K562 (cell line): ENCODE results near the gene MTHFR. TPM values are rescaled to one million over a fixed set of nuclear protein-coding genes. Genes with fewer than 3 reads are reported as not detected.

ENCODE experiments used
- BHLHE40 ChIP-seq: IDR thresholded peaks from 2 replicates; pipeline ENCODE4 v1.6.1; 2011; ENCODE audit warnings: low read length, improper control_type of control experiment
- BMI1 ChIP-seq: fragments of 150-350 bp; IDR thresholded peaks from 2 replicates; pipeline ENCODE4 v1.6.1; 2014; ENCODE audit warnings: low read length
- E2F8 ChIP-seq: fragments of 450-650 bp; IDR thresholded peaks from 2 replicates; pipeline ENCODE4 v1.7.1; 2018; ENCODE audit warnings: mild to moderate bottlenecking, low read depth; ENCODE audit not compliant: partially characterized antibody
- ELF2 ChIP-seq: fragments of 250-450 bp; sonication (Bioruptor Pico); IDR thresholded peaks from 2 replicates; pipeline ENCODE4 v1.5.0; 2021; ENCODE audit warnings: mild to moderate bottlenecking
- FOXA1 ChIP-seq: fragments of 450-650 bp; IDR thresholded peaks from 2 replicates; pipeline ENCODE4 v1.6.1; 2016; ENCODE audit warnings: mild to moderate bottlenecking, borderline replicate concordance
- MYNN ChIP-seq, 2 experiments: sonication (generic); formaldehyde crosslinking in 1 of 2; IDR thresholded peaks; 2 replicates each; pipeline versions ENCODE4 v1.5.0 to v1.6.1; 2016 to 2020; ENCODE audit warnings: antibody characterized with exemption in 1 of 2, missing genetic modification reagents in 1 of 2
- NCOA4 ChIP-seq: fragments of 450-650 bp; IDR thresholded peaks from 2 replicates; pipeline ENCODE4 v1.6.1; 2018; ENCODE audit warnings: mild to moderate bottlenecking; ENCODE audit not compliant: partially characterized antibody
- POLR2G ChIP-seq: fragments of 200-400 bp; formaldehyde crosslinking; IDR thresholded peaks from 2 replicates; pipeline ENCODE4 v1.6.1; 2017; ENCODE audit warnings: low read depth, mild to moderate bottlenecking, antibody characterized with exemption, low read length, moderate library complexity
- SIRT6 ChIP-seq: IDR thresholded peaks from one replicate; pipeline ENCODE4 v1.6.1; 2012; ENCODE audit warnings: low read depth, mild to moderate bottlenecking, control low read depth, inconsistent platforms, low read length, moderate library complexity
- SMARCA4 ChIP-seq: fragments of 450-650 bp; IDR thresholded peaks from 2 replicates; pipeline ENCODE4 v1.6.1; 2016
- SMARCC2 ChIP-seq: fragments of 450-650 bp; IDR thresholded peaks from 2 replicates; pipeline ENCODE4 v1.6.1; 2017; ENCODE audit warnings: antibody characterized with exemption, moderate library complexity, mild to moderate bottlenecking, low read depth
- SP2 ChIP-seq: IDR thresholded peaks from 2 replicates; pipeline ENCODE4 v1.6.1; 2011; ENCODE audit warnings: mild to moderate bottlenecking, low read depth, low read length, moderate library complexity; ENCODE audit not compliant: poor library complexity, severe bottlenecking; ENCODE audit errors: extremely low read depth
- SPI1 ChIP-seq: IDR thresholded peaks from 2 replicates; pipeline ENCODE4 v1.6.1; 2011; ENCODE audit warnings: low read depth, low read length, control low read depth, borderline replicate concordance
- SRF ChIP-seq, 2 experiments: fragments of 250-450, 450-650 bp in 1 of 2; sonication (Bioruptor Pico) in 1 of 2; sonication (generic) in 1 of 2; formaldehyde crosslinking; IDR thresholded peaks; 2 replicates each; pipeline versions ENCODE4 v1.5.0 to v1.5.1; 2020 to 2022; ENCODE audit warnings: mild to moderate bottlenecking in 1 of 2, missing genetic modification reagents in 1 of 2
- TAF9B ChIP-seq: fragments of 450-650 bp; IDR thresholded peaks from 2 replicates; pipeline ENCODE4 v1.6.1; 2018; ENCODE audit warnings: mild to moderate bottlenecking; ENCODE audit not compliant: partially characterized antibody
- TBL1XR1 ChIP-seq, 2 experiments: IDR thresholded peaks; 2 replicates each; pipeline ENCODE4 v1.6.1; 2012; ENCODE audit warnings: improper control_type of control experiment in 2 of 2, low read length in 2 of 2, mild to moderate bottlenecking in 1 of 2
- polyA plus RNA-seq, 8 experiments: library from polyadenylated mRNA; depleted of rRNA in 4 of 8; stranded (reverse) in 5 of 8; unstranded in 3 of 8; fragments of >200 nt; fragmentation: Nextera tagmentation in 2 of 8; fragmentation: Illumina TruSeq in 1 of 8; extraction: Ambion mirVana in 2 of 8; extraction: Trizol in 1 of 8; gene quantifications; 2 replicates each; pipeline versions ENCODE4 v1.2.1 to v1.2.3, GENCODE V29; 2011 to 2014; ENCODE audit warnings: inconsistent platforms in 1 of 8, missing spikeins in 1 of 8
- total RNA-seq, 7 experiments: library from RNA; depleted of rRNA in 6 of 7; stranded (reverse); fragments of >200 nt in 6 of 7; fragmentation: Illumina TruSeq in 2 of 7; extraction: Trizol in 2 of 7; gene quantifications; 2 replicates each; pipeline versions ENCODE4 v1.2.1 to v1.2.3, GENCODE V29; 2011 to 2021; ENCODE audit warnings: low replicate concordance in 1 of 7
- TF ChIP-seq, protein P1 (sequence below): sonication (generic); formaldehyde crosslinking; IDR thresholded peaks from 2 replicates; pipeline ENCODE4 v1.9.0; 2022; ENCODE audit warnings: mild to moderate bottlenecking, missing genetic modification reagents
- TF ChIP-seq, protein P2 (sequence below): sonication (generic); formaldehyde crosslinking; IDR thresholded peaks from 2 replicates; pipeline ENCODE4 v1.4.0; 2020; ENCODE audit warnings: mild to moderate bottlenecking, missing genetic modification reagents

MTHFR gene
- total and polyA plus RNA-seq, 9 of the 15 experiments (the other 6 are each of a cell fraction or from before 2014, with no cell fraction given): 5.0 to 104 (median 62.6) TPM

GRCh38 chr1:11796036-11796828 lies 9.5 kb downstream of the MTHFR start (continued):
- TF ChIP-seq E2F8 (no peak), NCOA4 (no peak), SMARCC2 (peak; percentile 49; the same call in 1 of the 2 replicates), BMI1 (no peak), FOXA1 (no peak), TAF9B (no peak), MYNN (IDR thresholded peaks at IDR 0.05) (no peak), MYNN (CRISPR knock-in tag; IDR thresholded peaks at IDR 0.05) (no peak), SIRT6 (no peak), POLR2G (peak; percentile 68), ELF2 (CRISPR knock-in tag) (no peak), SRF (CRISPR knock-in tag; IDR thresholded peaks at IDR 0.05) (0 out of 4 replicates have a peak, but pooled peaks of 1 of the 2 experiments have one; percentile 48), TBL1XR1 (IDR thresholded peaks at IDR 0.05; ENCODE audit: low read length in 2 of 2) (peak; percentile 21 to 51; a peak in 1 of 4 replicates), SMARCA4 (peak; percentile 67; the same call in 1 of the 2 replicates), SPI1 (no peak), BHLHE40 (no peak), SP2 (no peak)
- TF ChIP-seq, protein P1, sequence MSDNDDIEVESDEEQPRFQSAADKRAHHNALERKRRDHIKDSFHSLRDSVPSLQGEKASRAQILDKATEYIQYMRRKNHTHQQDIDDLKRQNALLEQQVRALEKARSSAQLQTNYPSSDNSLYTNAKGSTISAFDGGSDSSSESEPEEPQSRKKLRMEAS (CRISPR knock-in tag): no peak
- TF ChIP-seq, protein P2, sequence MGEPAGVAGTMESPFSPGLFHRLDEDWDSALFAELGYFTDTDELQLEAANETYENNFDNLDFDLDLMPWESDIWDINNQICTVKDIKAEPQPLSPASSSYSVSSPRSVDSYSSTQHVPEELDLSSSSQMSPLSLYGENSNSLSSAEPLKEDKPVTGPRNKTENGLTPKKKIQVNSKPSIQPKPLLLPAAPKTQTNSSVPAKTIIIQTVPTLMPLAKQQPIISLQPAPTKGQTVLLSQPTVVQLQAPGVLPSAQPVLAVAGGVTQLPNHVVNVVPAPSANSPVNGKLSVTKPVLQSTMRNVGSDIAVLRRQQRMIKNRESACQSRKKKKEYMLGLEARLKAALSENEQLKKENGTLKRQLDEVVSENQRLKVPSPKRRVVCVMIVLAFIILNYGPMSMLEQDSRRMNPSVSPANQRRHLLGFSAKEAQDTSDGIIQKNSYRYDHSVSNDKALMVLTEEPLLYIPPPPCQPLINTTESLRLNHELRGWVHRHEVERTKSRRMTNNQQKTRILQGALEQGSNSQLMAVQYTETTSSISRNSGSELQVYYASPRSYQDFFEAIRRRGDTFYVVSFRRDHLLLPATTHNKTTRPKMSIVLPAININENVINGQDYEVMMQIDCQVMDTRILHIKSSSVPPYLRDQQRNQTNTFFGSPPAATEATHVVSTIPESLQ (CRISPR knock-in tag): peak; percentile 41; the same call in 1 of the 2 replicates
